B cell (primary cell): ENCODE data around the gene TPI1. TPM values are rescaled to one million over a fixed set of nuclear protein-coding genes. Genes with fewer than 3 reads are reported as not detected.

Experiments
- ATAC-seq: fragments of 200-7000 bp; cut with Tn5 transposase; one replicate; pipeline ENCODE4 v1.10.0; 2021; ENCODE audit warnings: low read depth, mild to moderate bottlenecking, moderate number of reproducible peaks, moderate library complexity
- CTCF ChIA-PET: fragments of 350-600 bp; sonication (Branson Sonifier 250); formaldehyde crosslinking; loops from one replicate; lab custom pipeline; 2021; ENCODE audit warnings: antibody characterized with exemption, inconsistent platforms; lab: Charles Lee
- POLR2A ChIA-PET: fragments of 350-600 bp; sonication (Branson Sonifier 250); formaldehyde crosslinking; loops from one replicate; lab custom pipeline; 2021; ENCODE audit warnings: antibody characterized with exemption; lab: Charles Lee
- DNase-seq: peaks from one replicate; pipeline ENCODE4 v3.0.0; 2013
- H2AFZ ChIP-seq: 2 replicates; pipeline ENCODE4 v1.6.1; 2012; ENCODE audit warnings: mild to moderate bottlenecking, low read depth, low read length; ENCODE audit not compliant: insufficient read depth, poor library complexity, severe bottlenecking
- H3K27ac ChIP-seq, 2 donors: 1 replicate in 1 of 2; 2 replicates in 1 of 2; pipeline ENCODE4 v1.5.1; 2012 to 2013; ENCODE audit warnings: low read length in 2 of 2, mild to moderate bottlenecking in 2 of 2, moderate library complexity in 1 of 2
- H3K27me3 ChIP-seq, 4 experiments: fragments of 200-600 bp in 1 of 4; sonication (generic) in 1 of 4; replicated peaks in 1 of 4; 1 replicate in 2 of 4; 2 replicates in 2 of 4; pipeline versions ENCODE4 v1.6.1 to v1.7.0; 2013 to 2016; ENCODE audit warnings: low read length in 3 of 4, mild to moderate bottlenecking in 2 of 4, mixed read lengths in 1 of 4, moderate library complexity in 1 of 4; ENCODE audit not compliant: insufficient read depth in 4 of 4, control insufficient read depth in 3 of 4; ENCODE audit errors: control extremely low read depth in 1 of 4
- H3K36me3 ChIP-seq, 2 experiments: replicated peaks in 1 of 2; 1 replicate in 1 of 2; 2 replicates in 1 of 2; pipeline versions ENCODE4 v1.6.1 to v1.7.1; 2013; ENCODE audit warnings: low read length in 1 of 2; ENCODE audit not compliant: insufficient read depth in 2 of 2, control insufficient read depth in 1 of 2; ENCODE audit errors: control extremely low read depth in 1 of 2, extremely low read depth in 1 of 2
- H3K4me1 ChIP-seq, 2 donors: fragments of 200-600 bp in 1 of 2; sonication (generic) in 1 of 2; 1 replicate in 1 of 2; 2 replicates in 1 of 2; pipeline versions ENCODE4 v1.5.1 to v1.6.1; 2013 to 2017; ENCODE audit warnings: low read length in 2 of 2; ENCODE audit not compliant: control insufficient read depth in 2 of 2, insufficient read depth in 2 of 2
- H3K4me2 ChIP-seq: replicated peaks from 2 replicates; pipeline ENCODE3; 2012; ENCODE audit warnings: mild to moderate bottlenecking, low read depth, low read length; ENCODE audit not compliant: poor library complexity, severe bottlenecking
- H3K4me3 ChIP-seq, 5 experiments: fragments of 200-600 bp in 1 of 5; sonication (generic) in 1 of 5; 1 replicate in 3 of 5; 2 replicates in 2 of 5; pipeline versions ENCODE4 v1.5.1 to v1.7.0; 2011 to 2016; ENCODE audit warnings: low read length in 4 of 5, mild to moderate bottlenecking in 4 of 5, low read depth in 2 of 5, control low read depth in 1 of 5, moderate library complexity in 1 of 5; ENCODE audit not compliant: insufficient read depth in 1 of 5; ENCODE audit errors: control extremely low read depth in 1 of 5, extremely low read depth in 1 of 5
- H3K79me2 ChIP-seq: fragments of 200-600 bp; sonication (generic); one replicate; pipeline ENCODE4 v1.6.0; 2016; ENCODE audit warnings: low read length; ENCODE audit not compliant: control insufficient read depth, insufficient read depth
- H3K9ac ChIP-seq: fragments of 200-600 bp; sonication (generic); 2 replicates; pipeline ENCODE4 v1.6.1; 2017; ENCODE audit warnings: mild to moderate bottlenecking, low read length, moderate library complexity
- H3K9me3 ChIP-seq, 3 donors: one replicate each; pipeline versions ENCODE4 v1.6.1 to v1.7.1; 2013; ENCODE audit warnings: low read length in 2 of 3; ENCODE audit not compliant: control insufficient read depth in 2 of 3, insufficient read depth in 1 of 3; ENCODE audit errors: control extremely low read depth in 1 of 3
- H4K20me1 ChIP-seq: 2 replicates; pipeline ENCODE4 v1.6.0; 2012; ENCODE audit warnings: mild to moderate bottlenecking, low read length; ENCODE audit not compliant: insufficient read depth, control insufficient read depth, poor library complexity, severe bottlenecking
- H3K27ac Mint-ChIP-seq: one replicate; pipeline ENCODE4 v1.8.0; 2021; ENCODE audit warnings: mixed read lengths
- H3K27me3 Mint-ChIP-seq: one replicate; pipeline ENCODE4 v1.8.0; 2021; ENCODE audit warnings: mixed read lengths
- H3K4me1 Mint-ChIP-seq: one replicate; pipeline ENCODE4 v1.8.0; 2021; ENCODE audit warnings: mixed read lengths
- H3K4me3 Mint-ChIP-seq: one replicate; pipeline ENCODE4 v1.8.0; 2021; ENCODE audit warnings: mixed read lengths
- H3K9me3 Mint-ChIP-seq: one replicate; pipeline ENCODE4 v1.8.0; 2022; ENCODE audit warnings: mixed read lengths; ENCODE audit not compliant: insufficient read depth
- CTCF ChIP-seq: fragments of 200-600 bp; IDR thresholded peaks from one replicate; pipeline ENCODE4 v1.8.0; 2022; ENCODE audit warnings: antibody characterized with exemption, mild to moderate bottlenecking
- EZH2 ChIP-seq: IDR thresholded peaks from 2 replicates; pipeline ENCODE4 v1.6.1; 2012; ENCODE audit warnings: borderline replicate concordance, low read depth, mild to moderate bottlenecking, moderate library complexity, low read length; ENCODE audit not compliant: insufficient read depth, poor library complexity, severe bottlenecking
- WGBS: methylation state at CpG from one replicate; pipeline ENCODE4 v1.1.5; 2013; ENCODE audit warnings: missing lambda C conversion rate; ENCODE audit not compliant: insufficient coverage; 5-methylcytosine and 5-hydroxymethylcytosine counted together
- intact Hi-C: fragments of 100-400 bp; cut with micrococcal nuclease; formaldehyde crosslinking; loops from one replicate; pipeline ENCODE4 v1.10.0; 2022
- polyA plus RNA-seq: library from polyadenylated mRNA; depleted of rRNA; stranded (reverse); fragments of >200 nt; gene quantifications from 2 replicates; pipeline ENCODE4 v1.2.3, GENCODE V29; 2012
- total RNA-seq, 2 donors: library from RNA; stranded (reverse); fragments of 120-200 nt in 1 of 2; gene quantifications; 1 replicate in 1 of 2; 2 replicates in 1 of 2; pipeline versions ENCODE4 v1.2.3 to v1.2.4, GENCODE V29; 2013 to 2022

Gene TPI1
- total and polyA plus RNA-seq, 2 donors (not counting 1 experiment from before 2014, with no cell fraction given): 181 to 187 TPM

- no peak overlapping the region for H3K9ac ChIP-seq
- TF ChIP-seq EZH2 (no peak), CTCF (no peak)
- Mint-ChIP-seq H3K27ac (no peak overlapping the region), H3K9me3 (no peaks in the 10 kb centered on the region), H3K4me3 (no peak overlapping the region), H3K27me3 (peaks cover 51% of the 10 kb centered on the region), H3K4me1 (peaks cover 10% of the 10 kb centered on the region)
- CTCF ChIA-PET: no interaction called here
- H3K36me3 ChIP-seq: no peaks in the 10 kb centered on the region
- H3K4me2 ChIP-seq: no peak overlapping the region
- 83% methylated on average over 1 of the region's 5 CpGs for WGBS
- no peak overlapping the region for H2AFZ ChIP-seq
- no peaks in the 10 kb centered on the region for H3K79me2 ChIP-seq
- H3K4me3 ChIP-seq: no peak overlapping the region
- peaks cover 11 to 14% of the 10 kb centered on the region in 2 donors for H3K4me1 ChIP-seq
- H3K27me3 ChIP-seq: peaks cover 0 to 52% (median 7%) of the 10 kb centered on the region in 4 experiments
- H3K27ac ChIP-seq: no peak overlapping the region
- DNase-seq (no peak), ATAC-seq (no peak)
- POLR2A ChIA-PET: no interaction called here
- intact Hi-C loops: no loop called here
- H3K9me3 ChIP-seq: peaks cover 0 to 2% (median 0%) of the 10 kb centered on the region in 3 donors
- no peaks in the 10 kb centered on the region for H4K20me1 ChIP-seq
These were observed 48.7 kb upstream of the TPI1 start for GRCh38 chr12:6818645-6819044.

DNA sequence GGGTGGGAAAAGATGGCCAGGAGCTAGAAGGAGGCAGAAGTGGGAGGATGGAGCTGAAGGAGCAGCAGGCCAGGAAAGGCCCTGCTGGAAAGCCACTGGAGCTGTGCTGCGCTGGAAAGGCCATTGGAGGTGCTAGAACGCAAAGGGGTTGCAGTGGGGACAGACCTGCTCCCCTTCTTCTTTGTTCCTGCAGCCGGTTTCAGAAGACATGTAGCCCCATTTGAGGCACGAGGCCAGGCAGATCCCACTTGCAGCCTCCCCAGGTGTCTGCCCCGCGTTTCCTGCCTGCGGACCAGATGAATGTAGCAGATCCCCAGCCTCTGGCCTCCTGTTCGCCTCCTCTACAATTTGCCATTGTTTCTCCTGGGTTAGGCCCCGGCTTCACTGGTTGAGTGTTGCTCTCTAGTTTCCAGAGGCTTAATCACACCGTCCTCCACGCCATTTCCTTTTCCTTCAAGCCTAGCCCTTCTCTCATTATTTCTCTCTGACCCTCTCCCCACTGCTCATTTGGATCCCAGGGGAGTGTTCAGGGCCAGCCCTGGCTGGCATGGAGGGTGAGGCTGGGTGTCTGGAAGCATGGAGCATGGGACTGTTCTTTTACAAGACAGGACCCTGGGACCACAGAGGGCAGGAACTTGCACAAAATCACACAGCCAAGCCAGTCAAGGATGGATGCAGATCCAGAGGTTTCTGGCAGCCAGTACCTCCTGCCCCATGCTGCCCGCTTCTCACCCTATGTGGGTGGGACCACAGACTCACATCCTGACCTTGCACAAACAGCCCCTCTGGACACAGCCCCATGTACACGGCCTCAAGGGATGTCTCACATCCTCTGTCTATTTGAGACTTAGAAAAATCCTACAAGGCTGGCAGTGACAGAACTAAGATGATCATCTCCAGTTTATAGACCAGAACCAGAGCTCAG lies 48.0 kb upstream of the TPI1 start:
- H3K79me2 ChIP-seq: no peaks in the 10 kb centered on the region
- 91% methylated on average over 11 of the region's 13 CpGs for WGBS
- H3K27me3 ChIP-seq: peaks cover 0 to 51% (median 7%) of the 10 kb centered on the region in 4 experiments
- H3K27ac Mint-ChIP-seq: no peak overlapping the region
- H2AFZ ChIP-seq: no peak overlapping the region
- H4K20me1 ChIP-seq: no peaks in the 10 kb centered on the region
- intact Hi-C loops: no loop called here
- CTCF ChIA-PET: no interaction called here
- no peak overlapping the region for H3K9ac ChIP-seq
- peaks cover 51% of the 10 kb centered on the region for H3K27me3 Mint-ChIP-seq
- DNase-seq (no peak), ATAC-seq (no peak)
- H3K27ac ChIP-seq: no peak overlapping the region
- H3K4me1 Mint-ChIP-seq: peaks cover 10% of the 10 kb centered on the region
- H3K4me1 ChIP-seq: peaks cover 11 to 14% of the 10 kb centered on the region in 2 donors
- TF ChIP-seq CTCF: no peak
- TF ChIP-seq EZH2: no peak
- H3K9me3 Mint-ChIP-seq: no peaks in the 10 kb centered on the region
- POLR2A ChIA-PET: no interaction called here
- no peak overlapping the region for H3K4me2 ChIP-seq
- no peak overlapping the region for H3K4me3 ChIP-seq
- no peak overlapping the region for H3K4me3 Mint-ChIP-seq
- H3K36me3 ChIP-seq: no peaks in the 10 kb centered on the region
- peaks cover 0 to 2% (median 0%) of the 10 kb centered on the region in 3 donors for H3K9me3 ChIP-seq
